ENCODE data around the gene BPIFB1. TPM values are rescaled to one million over a fixed set of nuclear protein-coding genes. Genes with fewer than 3 reads are reported as not detected.

Gene BPIFB1
- total and polyA plus RNA-seq, 2 donors from 2014 or later: not detected

DNA sequence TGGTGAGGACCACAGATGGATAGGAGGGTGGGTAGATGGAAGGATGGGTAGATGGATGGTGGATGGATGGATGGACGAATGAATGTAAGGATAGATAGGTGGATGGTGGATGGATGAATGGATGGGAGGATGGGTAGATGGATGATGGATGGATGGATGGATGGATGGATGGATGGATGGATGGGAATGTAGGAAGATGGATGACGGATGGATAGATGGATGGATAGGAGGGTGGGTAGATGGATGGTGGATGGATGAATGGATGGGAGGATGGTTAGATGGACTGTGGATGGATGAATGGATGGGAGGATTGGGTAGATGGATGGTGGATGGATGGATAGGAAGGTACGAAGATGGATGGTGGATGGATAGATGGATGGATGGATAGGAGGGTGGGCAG lies 51.1 kb downstream of the BPIFB1 start:
- H3K4me3 ChIP-seq (ENCODE audit: low read length in 3 of 3): no peak overlapping the region
- H3K27ac ChIP-seq (ENCODE audit: low read depth in 2 of 2, low read length in 2 of 2): no peak overlapping the region
- no peaks in the 10 kb centered on the region for H3K9me3 ChIP-seq (ENCODE audit: control insufficient read depth in 2 of 3, insufficient read depth in 1 of 3, low read length in 3 of 3)
- H3K27me3 ChIP-seq (ENCODE audit: control insufficient read depth, insufficient read depth, low read length): no peaks in the 10 kb centered on the region
- H3K36me3 ChIP-seq (ENCODE audit: control insufficient read depth in 2 of 3, insufficient read depth in 3 of 3, low read length in 3 of 3): no peaks in the 10 kb centered on the region
- no peak overlapping the region for H3K9ac ChIP-seq (ENCODE audit: low read length in 3 of 3)
- FAIRE-seq: no peak
- no peaks in the 10 kb centered on the region for H3K4me1 ChIP-seq (ENCODE audit: control insufficient read depth in 2 of 3, insufficient read depth in 2 of 3, low read depth in 1 of 3, low read length in 3 of 3)
- no peak for DNase-seq
- TF ChIP-seq, protein P1, sequence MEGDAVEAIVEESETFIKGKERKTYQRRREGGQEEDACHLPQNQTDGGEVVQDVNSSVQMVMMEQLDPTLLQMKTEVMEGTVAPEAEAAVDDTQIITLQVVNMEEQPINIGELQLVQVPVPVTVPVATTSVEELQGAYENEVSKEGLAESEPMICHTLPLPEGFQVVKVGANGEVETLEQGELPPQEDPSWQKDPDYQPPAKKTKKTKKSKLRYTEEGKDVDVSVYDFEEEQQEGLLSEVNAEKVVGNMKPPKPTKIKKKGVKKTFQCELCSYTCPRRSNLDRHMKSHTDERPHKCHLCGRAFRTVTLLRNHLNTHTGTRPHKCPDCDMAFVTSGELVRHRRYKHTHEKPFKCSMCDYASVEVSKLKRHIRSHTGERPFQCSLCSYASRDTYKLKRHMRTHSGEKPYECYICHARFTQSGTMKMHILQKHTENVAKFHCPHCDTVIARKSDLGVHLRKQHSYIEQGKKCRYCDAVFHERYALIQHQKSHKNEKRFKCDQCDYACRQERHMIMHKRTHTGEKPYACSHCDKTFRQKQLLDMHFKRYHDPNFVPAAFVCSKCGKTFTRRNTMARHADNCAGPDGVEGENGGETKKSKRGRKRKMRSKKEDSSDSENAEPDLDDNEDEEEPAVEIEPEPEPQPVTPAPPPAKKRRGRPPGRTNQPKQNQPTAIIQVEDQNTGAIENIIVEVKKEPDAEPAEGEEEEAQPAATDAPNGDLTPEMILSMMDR (IDR thresholded peaks at IDR 0.05; ENCODE audit: borderline replicate concordance, extremely low read depth, insufficient read depth): no peak
- intact Hi-C loops (cut with DNase I): no loop called here

- DNase-seq (no peak), FAIRE-seq (no peak)
- no peak overlapping the region for H3K9ac ChIP-seq (ENCODE audit: low read length in 3 of 3)
- H3K4me1 ChIP-seq (ENCODE audit: control insufficient read depth in 2 of 3, insufficient read depth in 2 of 3, low read depth in 1 of 3, low read length in 3 of 3): no peaks in the 10 kb centered on the region
- no peaks in the 10 kb centered on the region for H3K27me3 ChIP-seq (ENCODE audit: control insufficient read depth, insufficient read depth, low read length)
- intact Hi-C loops (cut with DNase I): no loop called here
- TF ChIP-seq, protein P1 (IDR thresholded peaks at IDR 0.05; ENCODE audit: borderline replicate concordance, extremely low read depth, insufficient read depth): no peak
- no peaks in the 10 kb centered on the region for H3K9me3 ChIP-seq (ENCODE audit: control insufficient read depth in 2 of 3, insufficient read depth in 1 of 3, low read length in 3 of 3)
- H3K27ac ChIP-seq (ENCODE audit: low read depth in 2 of 2, low read length in 2 of 2): no peak overlapping the region
- no peak overlapping the region for H3K4me3 ChIP-seq (ENCODE audit: low read length in 3 of 3)
- no peaks in the 10 kb centered on the region for H3K36me3 ChIP-seq (ENCODE audit: control insufficient read depth in 2 of 3, insufficient read depth in 3 of 3, low read length in 3 of 3)
These were observed 53.4 kb downstream of the BPIFB1 start for GRCh38 chr20:33336375-33336774.

GRCh38 chr20:33337119-33337518 lies 54.1 kb downstream of the BPIFB1 start:
- TF ChIP-seq, protein P1 (IDR thresholded peaks at IDR 0.05; ENCODE audit: borderline replicate concordance, extremely low read depth, insufficient read depth): no peak
- no peak for DNase-seq
- H3K27me3 ChIP-seq (ENCODE audit: control insufficient read depth, insufficient read depth, low read length): no peaks in the 10 kb centered on the region
- no peaks in the 10 kb centered on the region for H3K9me3 ChIP-seq (ENCODE audit: control insufficient read depth in 2 of 3, insufficient read depth in 1 of 3, low read length in 3 of 3)
- no peak overlapping the region for H3K4me3 ChIP-seq (ENCODE audit: low read length in 3 of 3)
- H3K27ac ChIP-seq (ENCODE audit: low read depth in 2 of 2, low read length in 2 of 2): no peak overlapping the region
- no peak for FAIRE-seq
- no peak overlapping the region for H3K9ac ChIP-seq (ENCODE audit: low read length in 3 of 3)
- no peaks in the 10 kb centered on the region for H3K4me1 ChIP-seq (ENCODE audit: control insufficient read depth in 2 of 3, insufficient read depth in 2 of 3, low read depth in 1 of 3, low read length in 3 of 3)
- no peaks in the 10 kb centered on the region for H3K36me3 ChIP-seq (ENCODE audit: control insufficient read depth in 2 of 3, insufficient read depth in 3 of 3, low read length in 3 of 3)
- intact Hi-C loops (cut with DNase I): no loop called here

GRCh38 chr20:33337531-33338165 lies 54.6 kb downstream of the BPIFB1 start:
- Histone ChIP-seq H3K9me3 (ENCODE audit: control insufficient read depth in 2 of 3, insufficient read depth in 1 of 3, low read length in 3 of 3) (no peaks in the 10 kb centered on the region), H3K36me3 (ENCODE audit: control insufficient read depth in 2 of 3, insufficient read depth in 3 of 3, low read length in 3 of 3) (no peaks in the 10 kb centered on the region), H3K4me3 (ENCODE audit: low read length in 3 of 3) (no peak overlapping the region), H3K27ac (ENCODE audit: low read depth in 2 of 2, low read length in 2 of 2) (no peak overlapping the region), H3K9ac (ENCODE audit: low read length in 3 of 3) (no peak overlapping the region), H3K4me1 (ENCODE audit: control insufficient read depth in 2 of 3, insufficient read depth in 2 of 3, low read depth in 1 of 3, low read length in 3 of 3) (no peaks in the 10 kb centered on the region), H3K27me3 (ENCODE audit: control insufficient read depth, insufficient read depth, low read length) (no peaks in the 10 kb centered on the region)
- TF ChIP-seq, protein P1 (IDR thresholded peaks at IDR 0.05; ENCODE audit: borderline replicate concordance, extremely low read depth, insufficient read depth): no peak
- intact Hi-C loops (cut with DNase I): no loop called here
- FAIRE-seq (no peak), DNase-seq (no peak)
